NAMALWA (cell line): Measurements from ENCODE around the gene RFX2.
"Not testable (repeated sequence)": the region's sequence is repeated elsewhere in the genome, so short reads cannot be mapped to it uniquely, and the experiment has no call there.

ENCODE experiments used
- DNase-seq: peaks from one replicate; pipeline ENCODE4 v3.0.0-alpha.2; 2015; ENCODE audit warnings: low spot score

RFX2 gene

GRCh38 chr19:5971714-5972354, 138.5 kb downstream of the RFX2 start:
- DNase-seq: no peak

GRCh38 chr19:5969476-5969875, 140.8 kb downstream of the RFX2 start:
- DNase-seq: no peak

- no peak for DNase-seq
These were observed 141.6 kb downstream of the RFX2 start for GRCh38 chr19:5968431-5969373.

- DNase-seq: peak; percentile 74
These were observed 142.3 kb downstream of the RFX2 start for GRCh38 chr19:5967994-5968430.

GRCh38 chr19:5967571-5967970, 142.7 kb downstream of the RFX2 start:
- no peak for DNase-seq

- no peak for DNase-seq
These were observed 143.4 kb downstream of the RFX2 start for GRCh38 chr19:5966941-5967340.

- DNase-seq: no peak
These were observed 144.1 kb downstream of the RFX2 start for GRCh38 chr19:5966215-5966614.

- DNase-seq: no peak
These were observed 145.3 kb downstream of the RFX2 start for GRCh38 chr19:5964816-5965565.

GRCh38 chr19:5963855-5964254, 146.4 kb downstream of the RFX2 start:
- DNase-seq: no peak

GRCh38 chr19:5963259-5963658, 147.0 kb downstream of the RFX2 start:
- DNase-seq: not testable (repeated sequence)

GRCh38 chr19:5961969-5962945, 148.0 kb downstream of the RFX2 start:
- DNase-seq: peak; percentile 43

GRCh38 chr19:5961641-5961968, 148.7 kb downstream of the RFX2 start:
- DNase-seq: not testable (repeated sequence)

- DNase-seq: no peak
These were observed 150.0 kb downstream of the RFX2 start for GRCh38 chr19:5960005-5961001.

GRCh38 chr19:5959260-5960004, 150.9 kb downstream of the RFX2 start:
- DNase-seq: no peak

GRCh38 chr19:5958851-5959122, 151.5 kb downstream of the RFX2 start:
- no peak for DNase-seq

GRCh38 chr19:5958074-5958850, 152.0 kb downstream of the RFX2 start:
- DNase-seq: no peak

GRCh38 chr19:5957170-5957569, 153.1 kb downstream of the RFX2 start:
- no peak for DNase-seq

GRCh38 chr19:5956728-5957127, 153.6 kb downstream of the RFX2 start:
- DNase-seq: no peak

- DNase-seq: no peak
These were observed 154.0 kb downstream of the RFX2 start for GRCh38 chr19:5956323-5956722.
